K562 (cell line): ENCODE data around the gene GPR22. TPM values are rescaled to one million over a fixed set of nuclear protein-coding genes. Genes with fewer than 3 reads are reported as not detected.

Experiments used
- ATF3 ChIP-seq, 2 experiments: fragments of 450-650 bp in 1 of 2; sonication (generic) in 1 of 2; formaldehyde crosslinking in 1 of 2; IDR thresholded peaks in 1 of 2; conservative IDR thresholded peaks in 1 of 2; 2 replicates each; pipeline versions ENCODE4 v1.6.1 to v1.8.1; 2016 to 2023; ENCODE audit warnings: mild to moderate bottlenecking in 2 of 2, moderate library complexity in 2 of 2, inconsistent platforms in 1 of 2, missing genetic modification reagents in 1 of 2
- BDP1 ChIP-seq: IDR thresholded peaks from 3 replicates; pipeline ENCODE4 v1.6.1; 2011; ENCODE audit not compliant: insufficient read length, insufficient read depth
- HDAC2 ChIP-seq: fragments of 450-650 bp; IDR thresholded peaks from 2 replicates; pipeline ENCODE4 v1.6.1; 2016; ENCODE audit warnings: mild to moderate bottlenecking
- KDM1A ChIP-seq, 2 experiments: fragments of 450-650 bp; IDR thresholded peaks; 2 replicates each; pipeline ENCODE4 v1.6.1; 2016; ENCODE audit warnings: mild to moderate bottlenecking in 2 of 2
- NBN ChIP-seq: fragments of 450-650 bp; IDR thresholded peaks from 2 replicates; pipeline ENCODE4 v1.6.1; 2016; ENCODE audit warnings: low read depth, mild to moderate bottlenecking
- NFE2 ChIP-seq: IDR thresholded peaks from 2 replicates; pipeline ENCODE4 v1.6.1; 2014; ENCODE audit warnings: antibody characterized with exemption, low read depth
- PRDM10 ChIP-seq: fragments of 450-650 bp; IDR thresholded peaks from 2 replicates; pipeline ENCODE4 v1.6.1; 2018; ENCODE audit not compliant: partially characterized antibody
- RHOXF2B ChIP-seq: fragments of 250-450 bp; sonication (Bioruptor Pico); conservative IDR thresholded peaks from 2 replicates; pipeline ENCODE4 v1.5.1; 2021
- SIN3A ChIP-seq, 2 experiments: fragments of 150-350 bp in 1 of 2; IDR thresholded peaks; 2 replicates each; pipeline ENCODE4 v1.6.1; 2011 to 2016; ENCODE audit warnings: borderline replicate concordance in 2 of 2, low read depth in 2 of 2, low read length in 2 of 2, mild to moderate bottlenecking in 2 of 2, moderate library complexity in 2 of 2; ENCODE audit not compliant: control insufficient read depth in 1 of 2
- TAL1 ChIP-seq: fragments of 450-650 bp; IDR thresholded peaks from 2 replicates; pipeline ENCODE4 v1.6.1; 2016; ENCODE audit warnings: mild to moderate bottlenecking
- TRIM28 ChIP-seq: fragments of 450-650 bp; IDR thresholded peaks from 2 replicates; pipeline ENCODE4 v1.6.1; 2017
- XRCC5 ChIP-seq: fragments of 200-400 bp; formaldehyde crosslinking; IDR thresholded peaks from 2 replicates; pipeline ENCODE4 v1.6.1; 2017; ENCODE audit warnings: low read depth, mild to moderate bottlenecking, low read length
- ZBED1 ChIP-seq: IDR thresholded peaks from 2 replicates; pipeline ENCODE4 v1.6.1; 2014
- ZNF609 ChIP-seq: sonication (generic); formaldehyde crosslinking; IDR thresholded peaks from 2 replicates; pipeline ENCODE4 v1.8.1; 2023; ENCODE audit warnings: missing genetic modification reagents, mild to moderate bottlenecking, borderline replicate concordance
- ZNF639 ChIP-seq, 2 experiments: fragments of 200-800 bp in 1 of 2; sonication (Bioruptor generic) in 1 of 2; sonication (generic) in 1 of 2; formaldehyde crosslinking in 1 of 2; IDR thresholded peaks in 1 of 2; conservative IDR thresholded peaks in 1 of 2; 2 replicates each; pipeline versions ENCODE4 v1.5.0 to v1.6.1; 2016 to 2020; ENCODE audit warnings: missing compliant biosample characterization in 1 of 2, missing genetic modification characterization in 1 of 2, missing genetic modification reagents in 1 of 2
- polyA plus RNA-seq, 8 experiments: library from polyadenylated mRNA; depleted of rRNA in 4 of 8; stranded (reverse) in 5 of 8; unstranded in 3 of 8; fragments of >200 nt; fragmentation: Nextera tagmentation in 2 of 8; fragmentation: Illumina TruSeq in 1 of 8; extraction: Ambion mirVana in 2 of 8; extraction: Trizol in 1 of 8; gene quantifications; 2 replicates each; pipeline versions ENCODE4 v1.2.1 to v1.2.3, GENCODE V29; 2011 to 2014; ENCODE audit warnings: inconsistent platforms in 1 of 8, missing spikeins in 1 of 8
- total RNA-seq, 7 experiments: library from RNA; depleted of rRNA in 6 of 7; stranded (reverse); fragments of >200 nt in 6 of 7; fragmentation: Illumina TruSeq in 2 of 7; extraction: Trizol in 2 of 7; gene quantifications; 2 replicates each; pipeline versions ENCODE4 v1.2.1 to v1.2.3, GENCODE V29; 2011 to 2021; ENCODE audit warnings: low replicate concordance in 1 of 7

GPR22 gene
- total and polyA plus RNA-seq, 9 of the 15 experiments (the other 6 are each of a cell fraction or from before 2014, with no cell fraction given) = 0.07 to 0.20 TPM; not detected in 7

GRCh38 chr7:107494884-107495283, 25.0 kb downstream of the GPR22 start (continued):
- TF ChIP-seq PRDM10 (peak; percentile 63), ZNF639 (CRISPR knock-in tag; conservative IDR thresholded peaks at IDR 0.05 in 1 of 2, IDR thresholded peaks at IDR 0.05 in 1 of 2) (no peak), HDAC2 (peak; percentile 83), ZNF609 (CRISPR knock-in tag) (0 out of 2 replicates have a peak, but pooled peaks have one; percentile 55), SIN3A (IDR thresholded peaks at IDR 0.05; ENCODE audit: borderline replicate concordance in 2 of 2, control insufficient read depth in 1 of 2, low read depth in 2 of 2, low read length in 2 of 2) (no peak), ZBED1 (peak; percentile 24; the same call in 1 of the 2 replicates), ATF3 (IDR thresholded peaks at IDR 0.05) (no peak), ATF3 (CRISPR knock-in tag; conservative IDR thresholded peaks at IDR 0.05) (no peak), XRCC5 (no peak), KDM1A (IDR thresholded peaks at IDR 0.05) (peak; percentile 96), TAL1 (peak; percentile 78), RHOXF2B (CRISPR knock-in tag) (no peak), TRIM28 (0 out of 2 replicates have a peak, but pooled peaks have one; percentile 47), BDP1 (no peak), NFE2 (no peak), NBN (peak; percentile 54; the same call in 1 of the 2 replicates)
